ENCODE measurements around the gene POPDC2. TPM values are rescaled to one million over a fixed set of nuclear protein-coding genes. Genes with fewer than 3 reads are reported as not detected.
A peak's percentile ranks its signal among the peaks of the same experiment; 100 is the strongest.

The POPDC2 gene
- total RNA-seq, 6 experiments from 2014 or later: 0.14 to 0.98 (median 0.70) TPM; not detected in 2

DNA sequence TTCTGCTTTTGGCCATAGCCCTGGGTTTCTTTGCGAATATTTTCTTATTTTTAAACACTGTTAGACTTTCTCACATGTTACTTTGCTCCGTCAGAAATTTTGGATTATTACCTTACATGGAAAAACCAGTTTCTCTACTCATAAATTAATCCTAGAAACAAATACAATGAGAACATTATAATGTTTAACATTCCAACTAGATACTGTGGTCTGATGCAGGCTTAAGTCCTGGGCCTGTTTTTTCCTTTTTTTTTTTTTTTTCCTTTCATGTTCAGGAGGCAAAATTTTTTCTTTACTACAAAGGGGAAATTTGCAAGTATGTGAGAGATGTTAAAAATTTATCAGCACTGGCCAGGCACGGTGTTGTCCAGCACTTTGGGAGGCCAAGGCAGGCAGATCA lies 28.9 kb downstream of the POPDC2 start:
- Mint-ChIP-seq H3K9me3 (no peaks in the 10 kb centered on the region), H3K27me3 (ENCODE audit: insufficient read depth) (peaks cover 4% of the 10 kb centered on the region; the same call in 1 of the 2 replicates), H3K4me1 (ENCODE audit: low read depth) (peaks cover 38% of the 10 kb centered on the region), H3K4me3 (no peak overlapping the region), H3K27ac (no peak overlapping the region), H3K36me3 (ENCODE audit: low read depth) (no peaks in the 10 kb centered on the region)
- no peak for TF ChIP-seq CTCF (IDR thresholded peaks at IDR 0.05)
- no peak for DNase-seq

GRCh38 chr3:119630880-119631329 lies 29.5 kb downstream of the POPDC2 start:
- Mint-ChIP-seq H3K36me3 (ENCODE audit: low read depth) (no peaks in the 10 kb centered on the region), H3K27ac (peak overlapping the region; percentile 71; the same call in 1 of the 2 replicates), H3K4me1 (ENCODE audit: low read depth) (peaks cover 32% of the 10 kb centered on the region), H3K9me3 (no peaks in the 10 kb centered on the region), H3K4me3 (peak overlapping the region; percentile 22; the same call in 1 of the 2 replicates), H3K27me3 (ENCODE audit: insufficient read depth) (peaks cover 6% of the 10 kb centered on the region; the same call in 1 of the 2 replicates)
- no peak for TF ChIP-seq CTCF (IDR thresholded peaks at IDR 0.05)
- DNase-seq: no peak

DNA sequence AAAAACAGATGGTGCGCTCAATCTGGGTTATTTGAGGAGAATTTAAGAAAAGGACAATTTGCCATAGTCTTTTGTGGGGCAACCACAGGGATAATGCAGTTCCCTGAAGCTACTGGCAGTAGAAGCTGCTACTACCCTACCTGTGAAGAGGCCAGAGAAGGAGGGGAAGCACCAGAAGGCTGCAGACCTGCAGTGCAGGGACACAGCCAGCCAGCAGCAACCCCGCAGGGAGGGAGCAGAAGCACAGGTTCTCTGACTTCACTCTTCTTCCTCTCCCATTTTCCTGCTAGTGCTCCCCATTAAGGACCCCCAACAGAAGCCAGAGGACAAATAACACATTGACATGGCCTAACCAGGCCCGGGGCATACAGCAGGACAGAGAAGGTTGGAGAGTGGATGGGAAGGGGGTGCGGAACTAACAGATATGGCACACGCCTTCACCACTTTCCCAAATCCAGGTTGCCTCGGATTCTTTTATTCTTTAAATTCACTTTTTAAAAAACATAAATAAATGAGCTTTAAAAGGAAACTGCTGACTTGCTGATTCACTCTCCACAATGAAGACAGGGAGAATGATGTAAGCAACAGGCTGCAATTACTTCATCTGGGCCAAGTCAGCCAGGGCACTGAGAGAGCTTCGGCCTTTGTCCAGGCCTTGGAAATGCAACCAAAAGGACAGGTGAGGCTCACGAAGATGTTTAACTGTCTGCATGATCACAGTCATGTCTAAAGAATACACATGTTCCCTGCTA lies 30.1 kb downstream of the POPDC2 start:
- DNase-seq: peak; percentile 43
- H3K36me3 Mint-ChIP-seq (ENCODE audit: low read depth): no peaks in the 10 kb centered on the region
- peaks cover 30% of the 10 kb centered on the region for H3K4me1 Mint-ChIP-seq (ENCODE audit: low read depth)
- no peak overlapping the region for H3K4me3 Mint-ChIP-seq
- peak overlapping the region; percentile 71; the same call in 1 of the 2 replicates for H3K27ac Mint-ChIP-seq
- no peak for TF ChIP-seq CTCF (IDR thresholded peaks at IDR 0.05)
- H3K27me3 Mint-ChIP-seq (ENCODE audit: insufficient read depth): peaks cover 6% of the 10 kb centered on the region; the same call in 1 of the 2 replicates
- H3K9me3 Mint-ChIP-seq: no peaks in the 10 kb centered on the region

GRCh38 chr3:119628816-119629445 lies 31.5 kb downstream of the POPDC2 start:
- H3K4me3 Mint-ChIP-seq: no peak overlapping the region
- no peaks in the 10 kb centered on the region for H3K36me3 Mint-ChIP-seq (ENCODE audit: low read depth)
- peaks cover 6% of the 10 kb centered on the region; the same call in 1 of the 2 replicates for H3K27me3 Mint-ChIP-seq (ENCODE audit: insufficient read depth)
- TF ChIP-seq CTCF (IDR thresholded peaks at IDR 0.05): no peak
- no peak overlapping the region for H3K27ac Mint-ChIP-seq
- H3K9me3 Mint-ChIP-seq: no peaks in the 10 kb centered on the region
- DNase-seq: peak; percentile 33
- peaks cover 30% of the 10 kb centered on the region for H3K4me1 Mint-ChIP-seq (ENCODE audit: low read depth)

- TF ChIP-seq CTCF (IDR thresholded peaks at IDR 0.05): no peak
- peaks cover 6% of the 10 kb centered on the region; the same call in 1 of the 2 replicates for H3K27me3 Mint-ChIP-seq (ENCODE audit: insufficient read depth)
- H3K9me3 Mint-ChIP-seq: no peaks in the 10 kb centered on the region
- no peak overlapping the region for H3K4me3 Mint-ChIP-seq
- no peak for DNase-seq
- H3K27ac Mint-ChIP-seq: no peak overlapping the region
- H3K36me3 Mint-ChIP-seq (ENCODE audit: low read depth): no peaks in the 10 kb centered on the region
- H3K4me1 Mint-ChIP-seq (ENCODE audit: low read depth): peaks cover 30% of the 10 kb centered on the region
Observed at GRCh38 chr3:119628390-119628789, 32.0 kb downstream of the POPDC2 start.

Measured in HFFc6 (cell line).